Gastrocnemius medialis (tissue), 4 donors: ENCODE results near the gene LCE1B. TPM values are rescaled to one million over a fixed set of nuclear protein-coding genes. Genes with fewer than 3 reads are reported as not detected.

ENCODE experiments used
- ATAC-seq, 2 donors: fragments of 150-250 bp; one replicate each; pipeline ENCODE4 v1.9.1; 2016
- DNase-seq, 2 donors: peaks; one replicate each; pipeline ENCODE4 v3.0.0-alpha.2; 2019
- H3K27ac ChIP-seq, 4 donors: fragments of 200-600 bp; sonication (generic); 1 replicate in 1 of 4; 2 replicates in 3 of 4; pipeline ENCODE4 v1.5.1; 2016 to 2018; ENCODE audit warnings: mild to moderate bottlenecking in 2 of 4, moderate library complexity in 1 of 4
- H3K27me3 ChIP-seq, 3 donors: fragments of 200-600 bp; sonication (generic) in 2 of 3; 1 replicate in 1 of 3; 2 replicates in 2 of 3; pipeline versions ENCODE4 v1.5.1 to v1.6.0; 2016 to 2019; ENCODE audit warnings: mild to moderate bottlenecking in 1 of 3, moderate library complexity in 1 of 3
- H3K36me3 ChIP-seq, 2 donors: fragments of 200-600 bp; sonication (generic) in 1 of 2; one replicate each; pipeline ENCODE4 v1.5.1; 2017 to 2018
- H3K4me1 ChIP-seq, 2 donors: fragments of 200-600 bp; sonication (generic) in 1 of 2; one replicate each; pipeline ENCODE4 v1.5.1; 2016 to 2017; ENCODE audit warnings: mild to moderate bottlenecking in 2 of 2
- H3K4me3 ChIP-seq, 4 donors: fragments of 200-600 bp; sonication (generic) in 3 of 4; 1 replicate in 1 of 4; 2 replicates in 3 of 4; pipeline ENCODE4 v1.5.1; 2016 to 2019; ENCODE audit warnings: mild to moderate bottlenecking in 2 of 4
- H3K9me3 ChIP-seq, 3 donors: fragments of 200-600 bp; sonication (generic) in 2 of 3; 1 replicate in 1 of 3; 2 replicates in 2 of 3; pipeline ENCODE4 v1.5.1; 2016 to 2019
- POLR2A ChIP-seq, 2 donors: fragments of 450-650 bp; IDR thresholded peaks; one replicate each; pipeline ENCODE4 v1.6.1; 2017; ENCODE audit warnings: antibody characterized with exemption in 2 of 2, mild to moderate bottlenecking in 2 of 2, moderate library complexity in 2 of 2
- in situ Hi-C, 4 donors: fragments of 200-750 bp; cut with MboI; loops; one replicate each; pipeline versions ENCODE4 v1.15.0 to v1.8.0; 2017; ENCODE audit warnings: low sequenced_read_pairs in 4 of 4
- intact Hi-C: fragments of 100-400 bp; cut with DNase I; formaldehyde crosslinking; loops from one replicate; pipeline ENCODE4 v1.15.1; 2023; ENCODE audit warnings: low total_unique reads
- total RNA-seq, 4 donors: library from RNA; depleted of rRNA; stranded (reverse); fragments of >200 nt; gene quantifications; one replicate each; pipeline versions ENCODE4 v1.1.0 to v1.2.3, GENCODE V29; 2016
- TF ChIP-seq, protein P1 (sequence below), 5 experiments: fragments of 450-650 bp in 3 of 5; fragments of 200-600 bp in 2 of 5; sonication (generic) in 2 of 5; IDR thresholded peaks in 4 of 5; conservative IDR thresholded peaks in 1 of 5; 1 replicate in 4 of 5; 2 replicates in 1 of 5; pipeline ENCODE4 v1.5.1; 2016 to 2019; ENCODE audit warnings: antibody characterized with exemption in 5 of 5, mild to moderate bottlenecking in 3 of 5, moderate library complexity in 3 of 5

Gene LCE1B
- total RNA-seq, 4 donors from 2014 or later = not detected

DNA sequence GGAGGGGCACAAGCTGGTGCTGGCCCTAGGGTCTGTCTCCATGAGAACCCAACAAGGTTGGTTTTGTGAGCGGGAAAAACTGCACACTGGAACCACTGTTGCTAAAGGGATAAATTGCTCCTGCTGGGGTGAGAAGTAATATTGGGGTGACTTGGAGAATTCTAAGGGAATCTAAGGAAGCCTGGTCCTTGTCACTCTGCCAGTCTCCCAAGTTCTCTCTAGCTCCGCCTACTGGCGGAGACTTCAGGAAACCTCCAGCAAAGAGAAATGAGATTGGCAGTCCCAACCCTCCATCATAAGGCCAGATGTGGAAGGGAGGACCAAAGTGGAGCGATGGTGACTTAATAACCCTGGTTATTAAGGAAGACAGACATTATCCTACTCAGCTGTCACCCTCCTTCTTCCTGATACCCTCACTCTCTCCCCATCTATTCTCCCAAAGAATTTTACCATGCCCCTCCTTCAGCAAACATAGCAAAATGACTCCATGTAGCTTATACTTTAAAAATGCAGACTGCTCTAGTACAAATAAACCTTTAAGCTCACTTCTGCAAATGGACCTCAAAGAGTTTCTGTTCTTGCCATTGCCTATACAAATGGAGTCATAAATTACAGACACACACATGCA, 34.1 kb upstream of the LCE1B start:
- in situ Hi-C loops = no loop called here
- no peak overlapping the region for H3K4me3 ChIP-seq
- intact Hi-C loops = no loop called here
- H3K4me1 ChIP-seq = no peaks in the 10 kb centered on the region
- H3K9me3 ChIP-seq = no peaks in the 10 kb centered on the region
- H3K27me3 ChIP-seq = no peaks in the 10 kb centered on the region
- TF ChIP-seq POLR2A (IDR thresholded peaks at IDR 0.05) = no peak
- TF ChIP-seq, protein P1, sequence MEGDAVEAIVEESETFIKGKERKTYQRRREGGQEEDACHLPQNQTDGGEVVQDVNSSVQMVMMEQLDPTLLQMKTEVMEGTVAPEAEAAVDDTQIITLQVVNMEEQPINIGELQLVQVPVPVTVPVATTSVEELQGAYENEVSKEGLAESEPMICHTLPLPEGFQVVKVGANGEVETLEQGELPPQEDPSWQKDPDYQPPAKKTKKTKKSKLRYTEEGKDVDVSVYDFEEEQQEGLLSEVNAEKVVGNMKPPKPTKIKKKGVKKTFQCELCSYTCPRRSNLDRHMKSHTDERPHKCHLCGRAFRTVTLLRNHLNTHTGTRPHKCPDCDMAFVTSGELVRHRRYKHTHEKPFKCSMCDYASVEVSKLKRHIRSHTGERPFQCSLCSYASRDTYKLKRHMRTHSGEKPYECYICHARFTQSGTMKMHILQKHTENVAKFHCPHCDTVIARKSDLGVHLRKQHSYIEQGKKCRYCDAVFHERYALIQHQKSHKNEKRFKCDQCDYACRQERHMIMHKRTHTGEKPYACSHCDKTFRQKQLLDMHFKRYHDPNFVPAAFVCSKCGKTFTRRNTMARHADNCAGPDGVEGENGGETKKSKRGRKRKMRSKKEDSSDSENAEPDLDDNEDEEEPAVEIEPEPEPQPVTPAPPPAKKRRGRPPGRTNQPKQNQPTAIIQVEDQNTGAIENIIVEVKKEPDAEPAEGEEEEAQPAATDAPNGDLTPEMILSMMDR (IDR thresholded peaks at IDR 0.05 in 4 of 5, conservative IDR thresholded peaks at IDR 0.05 in 1 of 5) = no peak
- no peak overlapping the region for H3K27ac ChIP-seq
- no peaks in the 10 kb centered on the region for H3K36me3 ChIP-seq
- ATAC-seq (no peak), DNase-seq (no peak)

DNA sequence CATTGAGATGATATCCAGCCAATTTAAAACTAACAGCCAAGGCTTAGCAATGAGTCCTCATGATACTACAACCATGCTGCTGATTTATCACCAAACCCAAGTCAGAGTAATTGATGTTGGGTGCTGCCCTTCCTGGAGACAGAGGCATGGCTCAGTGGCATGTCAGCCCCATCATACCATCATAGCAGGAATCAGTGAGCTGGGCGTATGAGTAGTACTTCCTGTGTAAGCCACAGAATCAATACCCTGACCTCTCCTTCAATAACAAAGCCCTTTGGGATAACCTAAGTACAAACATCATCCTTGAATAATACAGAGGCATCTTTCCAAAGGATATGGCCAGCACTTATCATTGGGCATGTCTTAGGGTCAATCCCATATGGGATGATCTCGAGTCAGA, 28.7 kb upstream of the LCE1B start:
- DNase-seq (no peak), ATAC-seq (no peak)
- H3K4me3 ChIP-seq = no peak overlapping the region
- H3K27me3 ChIP-seq = no peaks in the 10 kb centered on the region
- H3K9me3 ChIP-seq = no peaks in the 10 kb centered on the region
- no peak overlapping the region for H3K27ac ChIP-seq
- no peaks in the 10 kb centered on the region for H3K4me1 ChIP-seq
- in situ Hi-C loops = no loop called here
- no peaks in the 10 kb centered on the region for H3K36me3 ChIP-seq
- TF ChIP-seq POLR2A (IDR thresholded peaks at IDR 0.05) = no peak
- TF ChIP-seq, protein P1 (IDR thresholded peaks at IDR 0.05 in 4 of 5, conservative IDR thresholded peaks at IDR 0.05 in 1 of 5) = no peak
- intact Hi-C loops = no loop called here

DNA sequence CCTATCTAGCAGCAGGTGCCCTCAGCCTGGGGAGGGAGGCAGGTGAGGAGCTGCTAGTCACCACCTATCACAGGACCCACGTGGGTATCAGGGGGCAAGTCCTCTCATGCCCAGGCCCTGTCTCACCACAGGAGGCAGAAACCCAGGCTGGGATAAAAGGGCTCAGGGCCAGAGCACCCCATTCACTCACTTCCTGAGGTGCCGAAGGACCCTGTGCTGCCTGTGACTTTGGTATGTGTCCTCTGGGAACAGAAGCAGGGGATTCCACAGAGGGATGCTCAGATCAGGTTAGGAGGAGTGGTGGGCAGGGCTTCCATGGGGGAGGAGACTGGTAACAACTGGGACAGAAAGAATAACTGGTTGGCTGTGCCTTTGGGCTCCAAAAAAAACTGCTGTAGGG, 25.7 kb upstream of the LCE1B start, which contains the start of gene LCE1E:
Gene LCE1E, plus strand, starts transcription at position 181 of the 400 bp plus-strand sequence. CDS start 1,043 bp downstream, outside the sequence.
- H3K9me3 ChIP-seq = no peaks in the 10 kb centered on the region
- TF ChIP-seq, protein P1 (IDR thresholded peaks at IDR 0.05 in 4 of 5, conservative IDR thresholded peaks at IDR 0.05 in 1 of 5) = no peak
- TF ChIP-seq POLR2A (IDR thresholded peaks at IDR 0.05) = no peak

DNA sequence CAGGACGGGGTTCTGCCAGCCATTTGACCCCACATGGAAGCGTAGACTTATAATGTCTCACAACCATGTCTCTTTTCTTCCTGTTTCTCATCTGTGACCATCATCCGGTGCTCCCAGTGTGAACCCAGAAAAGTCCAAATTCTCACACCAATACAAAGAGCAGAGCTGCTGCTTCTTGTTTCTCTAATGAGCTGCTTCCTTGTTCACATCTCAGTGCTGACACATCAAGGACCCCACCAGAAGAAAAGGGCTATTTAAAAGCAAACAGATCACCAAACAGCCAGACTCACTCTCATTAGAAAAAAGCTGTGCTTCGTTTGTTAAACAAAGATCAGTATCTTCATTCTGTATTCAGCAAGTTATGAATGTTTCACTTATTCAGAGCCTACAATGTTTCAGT, 16.1 kb upstream of the LCE1B start:
- no peak for TF ChIP-seq POLR2A (IDR thresholded peaks at IDR 0.05)
- TF ChIP-seq, protein P1 (IDR thresholded peaks at IDR 0.05 in 4 of 5, conservative IDR thresholded peaks at IDR 0.05 in 1 of 5) = no peak
- H3K27me3 ChIP-seq = no peaks in the 10 kb centered on the region
- in situ Hi-C loops (no loop called here), intact Hi-C loops (no loop called here)
- no peak overlapping the region for H3K4me3 ChIP-seq
- no peaks in the 10 kb centered on the region for H3K36me3 ChIP-seq
- no peaks in the 10 kb centered on the region for H3K4me1 ChIP-seq
- no peaks in the 10 kb centered on the region for H3K9me3 ChIP-seq
- ATAC-seq (no peak), DNase-seq (no peak)
- no peak overlapping the region for H3K27ac ChIP-seq

More for the DNA sequence above, 25.7 kb upstream of the LCE1B start, which contains the start of gene LCE1E:
- intact Hi-C loops (no loop called here), in situ Hi-C loops (no loop called here)
- H3K4me1 ChIP-seq = no peaks in the 10 kb centered on the region
- no peaks in the 10 kb centered on the region for H3K27me3 ChIP-seq
- DNase-seq (no peak), ATAC-seq (no peak)
- H3K27ac ChIP-seq = no peak within 1 kb of the TSS
- H3K36me3 ChIP-seq = no peaks in the 10 kb centered on the region
- no peak within 1 kb of the TSS for H3K4me3 ChIP-seq

DNA sequence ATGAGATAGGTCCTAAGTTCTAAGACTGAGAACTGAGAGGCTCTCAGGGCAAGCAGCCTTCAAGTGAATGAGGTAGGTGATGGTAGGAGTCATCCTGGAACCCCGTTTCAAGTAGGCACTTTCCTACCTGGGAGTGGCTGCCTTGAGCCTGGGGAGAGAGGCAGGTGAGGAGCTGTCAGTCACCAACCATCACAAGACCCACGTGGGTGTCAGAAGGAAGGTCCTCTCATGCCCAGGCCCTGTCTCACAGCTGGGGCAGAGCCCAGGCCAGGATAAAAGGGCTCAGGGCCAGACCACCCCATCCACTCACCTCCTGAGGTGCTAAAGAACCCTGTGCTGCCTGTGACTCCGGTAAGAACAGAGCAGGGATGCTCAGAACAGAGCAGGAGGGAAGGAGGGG, 15.3 kb upstream of the LCE1B start, which contains the start of gene LCE1D:
Gene LCE1D, plus strand, starts transcription at position 301 of the 400 bp plus-strand sequence. CDS start 1,074 bp downstream, outside the sequence.
- no peaks in the 10 kb centered on the region for H3K9me3 ChIP-seq
- H3K36me3 ChIP-seq = no peaks in the 10 kb centered on the region
- H3K4me3 ChIP-seq = no peak within 1 kb of the TSS
- in situ Hi-C loops (no loop called here), intact Hi-C loops (no loop called here)
- ATAC-seq (no peak), DNase-seq (no peak)
- no peaks in the 10 kb centered on the region for H3K27me3 ChIP-seq
- TF ChIP-seq, protein P1 (IDR thresholded peaks at IDR 0.05 in 4 of 5, conservative IDR thresholded peaks at IDR 0.05 in 1 of 5) = no peak
- no peak for TF ChIP-seq POLR2A (IDR thresholded peaks at IDR 0.05)
- H3K4me1 ChIP-seq = no peaks in the 10 kb centered on the region
- H3K27ac ChIP-seq = no peak within 1 kb of the TSS
